Subcutaneous abdominal adipose tissue (tissue), 5 donors: ENCODE results near the gene RASA4B.

Source experiments
- H3K27ac ChIP-seq: one replicate; pipeline ENCODE4 v1.7.0; 2013; ENCODE audit warnings: low read depth, mild to moderate bottlenecking, inconsistent platforms, low read length, moderate library complexity
- H3K27me3 ChIP-seq, 5 donors: one replicate each; pipeline ENCODE4 v1.7.0; 2013; ENCODE audit warnings: low read length in 5 of 5, inconsistent platforms in 1 of 5; ENCODE audit not compliant: control insufficient read depth in 5 of 5, insufficient read depth in 4 of 5
- H3K36me3 ChIP-seq, 5 donors: one replicate each; pipeline ENCODE4 v1.7.0; 2013; ENCODE audit warnings: low read length in 5 of 5; ENCODE audit not compliant: control insufficient read depth in 5 of 5, insufficient read depth in 5 of 5
- H3K4me1 ChIP-seq, 5 donors: one replicate each; pipeline ENCODE4 v1.7.0; 2013; ENCODE audit warnings: low read length in 5 of 5, mild to moderate bottlenecking in 3 of 5, moderate library complexity in 1 of 5; ENCODE audit not compliant: control insufficient read depth in 5 of 5, insufficient read depth in 5 of 5
- H3K4me3 ChIP-seq, 5 donors: one replicate each; pipeline ENCODE4 v1.7.0; 2013; ENCODE audit warnings: low read length in 5 of 5, low read depth in 1 of 5
- H3K9ac ChIP-seq, 5 donors: one replicate each; pipeline ENCODE4 v1.7.0; 2013; ENCODE audit warnings: low read length in 5 of 5, mild to moderate bottlenecking in 4 of 5, moderate library complexity in 3 of 5
- H3K9me3 ChIP-seq, 5 donors: one replicate each; pipeline ENCODE4 v1.7.0; 2013; ENCODE audit warnings: low read length in 5 of 5; ENCODE audit not compliant: control insufficient read depth in 5 of 5
- donor health status: healthy.
- donor health status: healthy.
- donor health status: healthy.
- donor health status: healthy.
- donor health status: healthy.

The RASA4B gene

GRCh38 chr7:102439963-102440795 lies 77.4 kb downstream of the RASA4B start:
- Histone ChIP-seq H3K4me1 (peaks cover 0 to 10% (median 7%) of the 10 kb centered on the region in 5 donors), H3K27me3 (no peaks in the 10 kb centered on the region), H3K9ac (no peak overlapping the region), H3K4me3 (no peak overlapping the region), H3K9me3 (no peaks in the 10 kb centered on the region), H3K36me3 (peaks cover 0 to 20% (median 2%) of the 10 kb centered on the region in 5 donors), H3K27ac (peak overlapping the region; percentile 55)

- no peaks in the 10 kb centered on the region for H3K9me3 ChIP-seq
These were observed 81.5 kb downstream of the RASA4B start for GRCh38 chr7:102436118-102436517.

GRCh38 chr7:102434039-102434486 lies 83.5 kb downstream of the RASA4B start:
- Histone ChIP-seq H3K27ac (peak overlapping the region; percentile 60), H3K27me3 (no peaks in the 10 kb centered on the region), H3K36me3 (peaks cover 0 to 7% (median 2%) of the 10 kb centered on the region in 5 donors), H3K4me3 (peak overlapping the region; percentile 69 to 76 (median 74)), H3K9me3 (no peaks in the 10 kb centered on the region), H3K9ac (peak overlapping the region in 4 of 5 donors; percentile 63 to 78 (median 74)), H3K4me1 (peaks cover 1 to 32% (median 19%) of the 10 kb centered on the region in 5 donors)

More at GRCh38 chr7:102436118-102436517, 81.5 kb downstream of the RASA4B start:
- Histone ChIP-seq H3K4me3 (no peak overlapping the region), H3K4me1 (peaks cover 1 to 33% (median 26%) of the 10 kb centered on the region in 5 donors), H3K36me3 (peaks cover 0 to 10% (median 2%) of the 10 kb centered on the region in 5 donors), H3K9ac (no peak overlapping the region), H3K27ac (no peak overlapping the region), H3K27me3 (no peaks in the 10 kb centered on the region)

- Histone ChIP-seq H3K27ac (peak within 1 kb of the TSS; percentile 60), H3K36me3 (peaks cover 0 to 4% (median 0%) of the 10 kb centered on the region in 5 donors), H3K4me1 (peaks cover 1 to 32% (median 19%) of the 10 kb centered on the region in 5 donors), H3K4me3 (peak within 1 kb of the TSS; percentile 69 to 76 (median 74)), H3K9me3 (no peaks in the 10 kb centered on the region), H3K27me3 (no peaks in the 10 kb centered on the region), H3K9ac (peak within 1 kb of the TSS in 4 of 5 donors; percentile 63 to 78 (median 74))
These were observed 84.1 kb downstream of the RASA4B start, which contains the start of gene ORAI2 for GRCh38 chr7:102433219-102434038. Gene ORAI2, plus strand, starts transcription at chr7:102433575. Its CDS starts 5,382 bp downstream, at chr7:102438957.
